Left ventricle myocardium inferior (tissue), 1 donor: Measurements from ENCODE around the gene FAM131B. TPM values are rescaled to one million over a fixed set of nuclear protein-coding genes. Genes with fewer than 3 reads are reported as not detected.

Experiments
- DNase-seq: peaks from one replicate; pipeline ENCODE4 v3.0.0-alpha.2; 2020
- H3K27ac ChIP-seq: fragments of 200-600 bp; replicated peaks from 2 replicates; pipeline ENCODE4 v1.8.0; 2021
- H3K27me3 ChIP-seq: fragments of 200-600 bp; 2 replicates; pipeline ENCODE4 v1.8.0; 2021; ENCODE audit warnings: low read depth
- H3K36me3 ChIP-seq: fragments of 200-600 bp; 2 replicates; pipeline ENCODE4 v1.8.0; 2021
- H3K4me1 ChIP-seq: fragments of 200-600 bp; 2 replicates; pipeline ENCODE4 v1.8.0; 2021
- H3K4me3 ChIP-seq: fragments of 200-600 bp; 2 replicates; pipeline ENCODE4 v1.8.0; 2021; ENCODE audit warnings: mild to moderate bottlenecking, moderate library complexity
- H3K9me3 ChIP-seq: fragments of 200-600 bp; replicated peaks from 2 replicates; pipeline ENCODE4 v1.8.0; 2021
- intact Hi-C: fragments of 100-400 bp; cut with micrococcal nuclease; formaldehyde crosslinking; loops from one replicate; pipeline ENCODE4 v1.11.0; 2022
- total RNA-seq: library from RNA; stranded (reverse); fragmentation: NEBNext Ultra II Directional; extraction: Animal tissue kit (Norgen Biotek cat#: 25700); gene quantifications from one replicate; pipeline ENCODE4 v1.2.1, GENCODE V29; 2021
- TF ChIP-seq, protein P1 (sequence below): fragments of 200-600 bp; IDR thresholded peaks from 2 replicates; pipeline ENCODE4 v1.8.0; 2021; ENCODE audit warnings: antibody characterized with exemption, mild to moderate bottlenecking, borderline replicate concordance
- donor health status: DM: no; HTN: yes; CAD: no; lungs with severe emphysema.

The FAM131B gene
- total RNA-seq, 1 donor from 2014 or later, result 0.47 TPM

GRCh38 chr7:143396182-143396581, 33.7 kb upstream of the FAM131B start:
- no peak for DNase-seq
- intact Hi-C loops, result no loop called here
- TF ChIP-seq, protein P1, sequence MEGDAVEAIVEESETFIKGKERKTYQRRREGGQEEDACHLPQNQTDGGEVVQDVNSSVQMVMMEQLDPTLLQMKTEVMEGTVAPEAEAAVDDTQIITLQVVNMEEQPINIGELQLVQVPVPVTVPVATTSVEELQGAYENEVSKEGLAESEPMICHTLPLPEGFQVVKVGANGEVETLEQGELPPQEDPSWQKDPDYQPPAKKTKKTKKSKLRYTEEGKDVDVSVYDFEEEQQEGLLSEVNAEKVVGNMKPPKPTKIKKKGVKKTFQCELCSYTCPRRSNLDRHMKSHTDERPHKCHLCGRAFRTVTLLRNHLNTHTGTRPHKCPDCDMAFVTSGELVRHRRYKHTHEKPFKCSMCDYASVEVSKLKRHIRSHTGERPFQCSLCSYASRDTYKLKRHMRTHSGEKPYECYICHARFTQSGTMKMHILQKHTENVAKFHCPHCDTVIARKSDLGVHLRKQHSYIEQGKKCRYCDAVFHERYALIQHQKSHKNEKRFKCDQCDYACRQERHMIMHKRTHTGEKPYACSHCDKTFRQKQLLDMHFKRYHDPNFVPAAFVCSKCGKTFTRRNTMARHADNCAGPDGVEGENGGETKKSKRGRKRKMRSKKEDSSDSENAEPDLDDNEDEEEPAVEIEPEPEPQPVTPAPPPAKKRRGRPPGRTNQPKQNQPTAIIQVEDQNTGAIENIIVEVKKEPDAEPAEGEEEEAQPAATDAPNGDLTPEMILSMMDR, result no peak
- Histone ChIP-seq H3K36me3 (peaks cover 8% of the 10 kb centered on the region), H3K4me3 (peak overlapping the region; percentile 12), H3K27ac (peak overlapping the region; percentile 60), H3K27me3 (no peaks in the 10 kb centered on the region), H3K9me3 (no peaks in the 10 kb centered on the region), H3K4me1 (peaks cover 56% of the 10 kb centered on the region)

GRCh38 chr7:143395187-143396149, 33.0 kb upstream of the FAM131B start:
- TF ChIP-seq, protein P1, result no peak
- DNase-seq, result no peak
- intact Hi-C loops, result no loop called here
- H3K27me3 ChIP-seq, result no peaks in the 10 kb centered on the region
- H3K27ac ChIP-seq, result peak overlapping the region; percentile 60
- peak overlapping the region; percentile 12 for H3K4me3 ChIP-seq
- peaks cover 64% of the 10 kb centered on the region for H3K4me1 ChIP-seq
- no peaks in the 10 kb centered on the region for H3K9me3 ChIP-seq
- peaks cover 15% of the 10 kb centered on the region for H3K36me3 ChIP-seq

GRCh38 chr7:143394777-143395176, 32.3 kb upstream of the FAM131B start:
- no peak for DNase-seq
- Histone ChIP-seq H3K4me3 (no peak overlapping the region), H3K27ac (peak overlapping the region; percentile 60), H3K36me3 (peaks cover 22% of the 10 kb centered on the region), H3K9me3 (no peaks in the 10 kb centered on the region), H3K27me3 (no peaks in the 10 kb centered on the region), H3K4me1 (peaks cover 70% of the 10 kb centered on the region)
- intact Hi-C loops, result no loop called here
- TF ChIP-seq, protein P1, result no peak

DNA sequence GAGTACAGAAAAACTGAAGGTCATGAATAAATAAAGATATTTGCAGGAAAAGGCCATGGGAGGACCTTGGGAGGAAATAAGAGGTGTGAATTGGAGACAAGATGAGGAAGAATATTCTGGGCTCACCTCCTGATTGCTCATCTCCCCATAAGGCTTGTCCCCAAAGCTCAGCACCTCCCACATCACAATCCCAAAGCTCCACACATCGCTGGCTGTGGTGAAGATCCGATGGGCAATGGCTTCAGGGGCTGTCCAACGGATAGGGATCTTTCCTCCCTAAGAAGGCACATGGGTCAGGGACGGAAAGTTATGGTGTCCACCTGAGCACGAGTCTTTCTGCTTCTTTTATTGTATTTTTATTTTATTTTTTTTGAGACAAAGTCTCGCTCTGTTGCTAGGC, 31.6 kb upstream of the FAM131B start:
- Histone ChIP-seq H3K27me3 (no peaks in the 10 kb centered on the region), H3K27ac (no peak overlapping the region), H3K4me3 (no peak overlapping the region), H3K9me3 (no peaks in the 10 kb centered on the region), H3K4me1 (peaks cover 77% of the 10 kb centered on the region), H3K36me3 (peaks cover 29% of the 10 kb centered on the region)
- TF ChIP-seq, protein P1, result no peak
- no peak for DNase-seq
- intact Hi-C loops, result no loop called here

- intact Hi-C loops, result no loop called here
- no peaks in the 10 kb centered on the region for H3K27me3 ChIP-seq
- H3K9me3 ChIP-seq, result no peaks in the 10 kb centered on the region
- TF ChIP-seq, protein P1, result no peak
- no peak overlapping the region for H3K4me3 ChIP-seq
- peak overlapping the region; percentile 93 for H3K27ac ChIP-seq
- H3K36me3 ChIP-seq, result peaks cover 36% of the 10 kb centered on the region
- no peak for DNase-seq
- H3K4me1 ChIP-seq, result peaks cover 77% of the 10 kb centered on the region
Measured at GRCh38 chr7:143393267-143394041, 30.9 kb upstream of the FAM131B start.
